Right kidney (tissue), 1 donor: ENCODE results near the gene NKD2.
"Not testable (repeated sequence)": the region's sequence is repeated elsewhere in the genome, so short reads cannot be mapped to it uniquely, and the experiment has no call there.

Experiments used
- DNase-seq: peaks from one replicate; pipeline ENCODE4 v3.0.0-alpha.2; 2016

Gene NKD2

DNA sequence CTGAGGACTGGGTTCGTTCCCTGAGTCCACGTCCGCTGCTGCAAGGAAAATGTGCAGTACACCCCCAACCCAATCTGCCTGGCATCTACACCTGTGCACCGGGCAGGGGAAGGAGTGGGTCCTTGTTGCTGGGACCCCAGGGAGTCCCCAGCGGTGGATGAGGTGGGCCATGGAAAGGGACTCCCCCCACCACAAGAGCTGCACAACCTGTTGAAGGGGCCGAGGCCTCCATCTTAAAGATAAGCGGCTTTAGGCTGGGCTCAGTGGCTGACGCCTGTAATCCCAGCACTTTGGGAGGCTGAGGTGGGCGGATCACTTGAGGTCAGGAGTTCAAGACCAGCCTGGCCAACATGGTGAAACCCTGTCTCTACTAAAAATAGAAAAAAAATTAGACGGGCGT is 7.8 kb upstream of the NKD2 start:
- not testable (repeated sequence) for DNase-seq

DNA sequence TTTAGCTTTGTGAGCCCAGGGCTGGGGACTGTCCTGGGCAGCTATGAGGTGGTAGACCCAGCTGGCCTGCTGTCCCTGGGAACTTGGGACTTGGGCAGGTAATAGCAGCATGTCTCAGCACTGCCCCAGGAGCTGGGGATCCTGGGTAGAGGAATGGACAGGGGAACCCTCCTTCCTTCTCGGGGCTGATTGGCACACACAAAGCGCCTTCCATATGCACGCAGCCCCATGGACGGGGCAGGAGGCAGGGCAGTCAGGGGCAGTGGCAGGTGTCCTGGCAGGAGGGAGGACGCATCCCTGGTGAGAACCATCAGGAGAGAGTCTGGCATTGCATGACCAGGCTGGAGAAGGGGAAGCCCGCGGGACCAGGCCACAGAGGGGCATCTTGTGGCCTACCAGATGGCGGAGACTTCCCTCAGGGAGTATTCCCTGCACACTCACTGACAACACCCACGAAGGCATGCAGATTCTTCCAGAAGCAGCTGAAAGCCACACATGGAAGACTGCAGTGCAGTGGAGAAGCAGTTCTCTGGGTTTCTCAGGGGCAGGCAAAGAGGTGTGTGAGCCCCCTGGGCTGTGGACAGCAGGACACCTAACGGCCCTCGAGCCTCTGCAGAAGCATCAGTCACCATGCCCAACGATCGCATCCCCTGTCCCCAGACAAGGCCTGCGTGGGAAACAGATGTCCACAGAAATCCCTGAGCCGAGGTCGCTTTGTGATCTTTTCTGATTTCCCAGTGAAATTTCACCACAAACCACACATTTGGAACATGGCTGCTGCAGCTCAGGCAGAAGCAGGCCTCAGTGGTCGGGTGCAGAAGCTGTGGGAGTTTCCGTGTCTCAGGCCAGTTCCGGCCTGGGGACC is 7.0 kb upstream of the NKD2 start:
- no peak for DNase-seq

DNA sequence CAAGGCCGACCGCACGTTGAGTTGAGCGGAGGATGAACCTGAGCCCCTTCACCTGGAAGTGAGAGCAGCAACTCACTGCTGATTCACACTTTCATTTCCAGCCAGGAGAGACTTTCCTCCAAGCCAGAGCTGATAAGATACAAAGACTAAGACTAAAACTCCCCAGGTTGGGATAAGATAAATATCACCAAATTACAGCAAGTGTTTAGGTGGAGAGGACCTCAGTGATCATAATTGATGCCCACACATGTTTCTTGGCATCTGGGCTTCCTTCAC is 6.4 kb upstream of the NKD2 start:
- DNase-seq, result no peak

DNA sequence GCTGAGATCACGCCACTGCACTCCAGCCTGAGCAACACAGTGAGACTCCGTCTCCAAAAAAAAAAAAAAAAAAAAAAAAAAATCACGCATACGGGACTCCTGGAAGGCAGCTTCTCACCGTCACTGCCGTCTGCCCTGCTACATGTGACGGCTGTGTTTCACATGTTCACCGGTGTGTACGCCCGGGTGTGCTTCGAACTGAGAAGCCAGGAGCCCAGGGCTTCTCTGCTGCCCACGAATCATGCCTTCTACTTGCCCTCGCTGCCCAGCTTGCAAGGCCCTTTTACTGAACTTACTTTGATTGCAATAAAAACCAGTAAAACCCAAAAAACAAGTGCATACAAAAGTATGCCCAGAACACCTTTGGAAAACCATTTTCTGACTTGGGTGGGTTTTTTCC is 5.8 kb upstream of the NKD2 start:
- no peak for DNase-seq

DNA sequence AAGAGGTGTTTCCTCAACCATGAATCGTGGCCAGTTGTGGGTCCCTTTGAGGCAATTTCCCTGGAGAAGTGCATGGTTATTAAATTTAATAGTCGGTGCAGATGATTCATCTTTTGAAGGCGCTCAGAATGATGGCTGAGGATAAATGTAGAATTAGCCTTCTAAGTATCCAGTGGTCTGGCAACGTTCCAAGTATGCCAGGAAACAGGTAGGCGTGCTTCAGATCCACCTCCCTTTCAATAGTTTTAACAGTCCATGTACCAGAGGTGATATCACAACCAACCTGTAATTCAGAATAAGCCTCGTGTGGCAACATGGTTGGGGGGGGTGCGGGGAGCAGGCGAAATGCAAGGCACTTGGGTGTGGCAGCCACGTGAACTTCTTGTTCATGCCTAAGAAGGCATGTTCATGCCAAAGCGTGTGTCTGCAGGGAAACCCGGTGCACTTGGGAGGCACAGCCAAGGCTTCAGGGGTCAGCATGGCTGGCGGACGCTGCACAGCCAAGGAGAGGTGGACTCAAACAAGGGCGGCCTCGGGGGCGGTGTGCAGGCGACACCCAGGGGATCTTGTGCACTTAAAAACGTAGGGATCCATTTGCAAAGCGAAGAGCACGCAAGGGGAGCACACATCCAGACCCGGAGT is 5.2 kb upstream of the NKD2 start:
- no peak for DNase-seq

DNA sequence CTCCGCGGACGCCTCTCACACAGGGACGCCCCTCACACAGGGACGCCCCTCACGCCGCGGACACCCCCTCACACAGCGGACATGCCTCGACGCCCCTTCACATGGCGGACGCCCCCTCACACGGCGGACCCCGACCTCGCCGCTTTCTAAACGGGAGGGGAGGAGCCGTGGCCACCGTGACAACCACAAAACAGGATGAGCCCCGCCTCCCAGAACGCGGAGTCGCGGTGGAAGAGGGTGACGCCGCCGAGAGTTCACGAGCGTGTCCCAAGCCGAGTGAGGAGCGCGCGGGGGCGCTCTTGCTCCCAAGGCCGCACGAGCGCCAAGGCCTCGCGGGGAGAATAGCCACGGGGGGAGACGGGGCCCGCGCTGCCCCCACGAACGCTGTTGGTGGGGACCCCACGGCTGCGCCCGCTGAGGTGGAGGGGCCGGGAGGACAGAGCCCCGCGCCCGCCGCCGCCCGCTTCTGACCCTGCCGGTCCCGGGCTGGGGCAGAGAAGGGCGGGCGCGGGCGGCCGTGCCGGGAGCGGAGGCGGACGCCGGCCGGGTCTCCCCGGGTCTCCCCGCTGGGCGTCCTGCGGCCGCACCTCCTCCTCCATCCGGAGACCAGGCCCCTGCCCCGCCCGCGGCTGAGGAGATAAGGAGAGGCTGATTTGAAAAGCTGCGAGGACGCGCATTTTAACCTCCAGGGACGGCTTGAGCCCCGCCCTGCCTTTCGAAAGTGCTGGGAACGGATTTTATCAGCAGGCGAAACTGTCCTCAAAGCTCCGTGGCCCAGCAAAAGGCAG is 3.9 kb upstream of the NKD2 start:
- peak; percentile 87 for DNase-seq

DNA sequence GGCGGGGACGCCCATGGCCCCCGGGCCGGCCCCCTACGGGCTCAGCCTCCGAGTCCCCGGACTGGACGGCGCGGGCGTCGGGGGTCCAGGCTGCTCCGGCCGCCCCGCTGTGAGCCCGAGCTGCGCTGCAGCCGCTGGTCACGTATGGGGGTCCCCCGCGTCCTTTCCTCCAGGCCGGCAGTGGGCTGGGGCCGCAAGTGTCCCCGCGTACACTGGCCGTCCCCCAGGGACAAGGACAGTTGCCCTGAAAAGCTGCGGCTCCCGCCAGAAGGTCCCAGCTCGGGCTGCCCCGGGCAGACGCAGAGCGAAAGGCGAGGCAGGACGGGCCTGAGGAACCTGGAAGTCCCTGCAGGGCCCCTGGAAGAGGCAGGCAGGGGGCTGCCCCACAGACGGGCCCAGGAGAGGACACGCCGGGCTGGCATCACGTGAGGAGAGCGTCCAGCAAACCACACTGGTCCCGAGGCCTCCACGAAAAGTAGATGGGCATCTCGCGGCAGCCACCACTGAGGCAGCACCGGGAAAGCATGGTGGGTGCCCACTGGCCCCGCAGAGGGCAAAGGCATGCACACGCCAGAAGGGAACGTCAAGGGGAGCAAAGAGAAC is 3.3 kb upstream of the NKD2 start:
- DNase-seq, result no peak

DNA sequence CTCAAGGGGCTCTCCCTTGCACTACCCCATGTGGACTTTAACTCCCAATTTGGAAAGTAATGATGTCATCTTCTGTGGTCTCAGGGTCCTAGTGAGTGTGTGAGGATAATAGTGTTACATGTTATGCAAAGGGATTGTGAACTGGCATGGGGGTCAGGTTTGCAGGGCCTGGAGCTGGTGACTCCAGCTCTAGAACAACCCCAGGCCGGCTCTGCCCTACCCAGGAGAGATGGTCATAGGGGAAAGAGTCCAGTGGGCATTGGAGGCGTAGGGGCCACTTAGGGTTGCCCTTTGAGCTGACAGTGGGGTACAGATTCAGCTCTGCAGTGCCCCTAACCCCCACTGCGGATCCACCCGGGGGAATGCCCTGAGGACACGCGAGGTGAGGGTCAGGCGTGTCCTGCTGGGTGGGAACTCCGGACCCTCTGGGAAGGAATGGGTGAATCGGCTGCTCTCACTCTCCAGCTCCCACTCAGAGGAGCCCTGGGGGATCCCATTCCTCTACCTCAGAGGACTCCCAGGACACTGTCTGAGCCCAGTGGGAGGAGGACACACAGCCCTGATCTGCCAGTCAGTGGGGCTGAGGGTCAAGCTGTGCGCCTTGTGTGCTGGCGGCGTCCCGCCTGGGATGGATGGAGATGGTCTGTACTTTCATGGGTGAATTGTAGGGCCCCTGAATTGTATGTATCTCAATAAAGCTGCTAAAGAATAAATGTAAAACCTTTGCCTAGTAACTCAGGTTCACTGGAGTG is 2.5 kb upstream of the NKD2 start:
- no peak for DNase-seq

DNA sequence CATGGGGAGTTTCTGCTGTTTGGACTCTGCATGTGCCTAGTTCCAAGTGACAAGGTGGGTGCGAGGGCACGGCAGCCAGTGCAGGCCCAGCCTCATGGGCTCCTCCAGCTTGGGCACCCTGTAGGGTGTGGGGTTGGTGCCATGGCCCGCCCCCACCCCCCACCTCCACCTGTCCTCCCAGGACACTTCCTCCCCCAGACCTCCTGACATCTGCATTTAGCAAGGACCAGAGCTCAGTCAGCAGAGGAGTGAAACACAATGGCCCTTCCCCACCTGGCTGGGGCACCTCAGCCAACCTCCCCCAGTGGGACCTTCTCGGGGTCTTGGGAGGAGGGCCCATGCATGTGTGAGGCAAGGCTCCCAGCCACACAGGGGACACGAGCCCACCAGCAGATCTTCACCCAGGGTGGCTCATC is 1.9 kb upstream of the NKD2 start:
- DNase-seq, result no peak

DNA sequence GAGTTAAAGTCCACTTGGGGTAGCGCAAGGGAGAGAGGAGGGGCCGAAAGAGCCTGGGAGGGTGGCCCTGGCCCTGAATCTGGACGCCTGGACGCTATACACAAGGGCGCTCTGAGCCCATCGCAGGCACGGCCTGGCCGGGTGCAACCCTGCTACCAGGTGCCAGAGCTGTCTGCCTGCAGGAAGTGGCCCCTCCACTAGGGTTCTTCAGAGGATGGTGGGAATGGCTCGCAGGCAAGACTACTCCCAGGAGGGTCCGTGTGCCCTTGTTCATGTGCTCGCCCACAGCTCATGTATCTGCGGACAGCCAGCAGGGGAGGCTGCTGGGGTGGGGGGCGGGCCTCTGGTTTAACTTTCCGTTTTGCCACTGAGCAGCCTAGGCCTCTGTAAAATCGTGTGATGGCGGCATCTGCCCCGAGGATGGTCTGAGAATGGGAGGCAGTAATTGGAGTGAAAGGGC is 1.4 kb upstream of the NKD2 start:
- no peak for DNase-seq

DNA sequence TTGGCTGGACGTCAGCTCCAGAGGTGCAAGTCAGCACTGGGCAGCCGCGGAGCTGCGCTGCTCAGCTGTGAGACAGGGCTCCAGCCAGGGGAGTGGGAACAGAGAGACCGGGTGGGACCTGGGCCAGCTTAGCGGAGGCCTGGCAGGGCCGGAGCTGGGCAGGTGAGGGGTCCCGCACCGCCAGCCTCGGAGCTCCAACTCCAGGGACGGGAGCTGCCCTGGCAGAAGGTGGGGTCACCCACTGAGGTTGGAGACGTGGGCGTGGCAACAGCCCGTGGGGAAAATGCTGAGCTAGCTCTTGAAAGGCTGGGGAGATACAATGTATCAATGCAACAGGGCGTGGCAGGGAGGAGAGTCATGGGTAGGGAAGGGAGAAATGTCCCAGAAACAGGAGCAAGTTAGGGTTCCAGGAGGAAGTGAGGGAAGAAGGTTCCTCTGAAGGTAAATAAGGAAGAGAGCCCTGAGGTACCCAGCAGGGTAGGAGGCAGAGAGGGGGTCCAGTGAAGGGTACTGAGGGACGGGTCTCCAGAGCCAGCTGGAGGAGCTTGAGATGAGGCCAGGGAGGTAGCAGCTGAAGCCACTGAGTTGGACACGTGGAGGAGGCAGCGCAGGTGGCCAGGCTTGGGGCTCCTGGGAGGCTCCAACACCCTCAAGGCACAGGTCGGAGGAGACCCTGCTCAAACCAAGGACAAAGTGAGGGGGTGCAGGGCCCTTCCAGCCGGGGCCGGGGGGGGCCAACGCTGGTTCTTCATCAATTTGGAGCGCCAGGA is 736 bp upstream of the NKD2 start:
- no peak for DNase-seq

DNA sequence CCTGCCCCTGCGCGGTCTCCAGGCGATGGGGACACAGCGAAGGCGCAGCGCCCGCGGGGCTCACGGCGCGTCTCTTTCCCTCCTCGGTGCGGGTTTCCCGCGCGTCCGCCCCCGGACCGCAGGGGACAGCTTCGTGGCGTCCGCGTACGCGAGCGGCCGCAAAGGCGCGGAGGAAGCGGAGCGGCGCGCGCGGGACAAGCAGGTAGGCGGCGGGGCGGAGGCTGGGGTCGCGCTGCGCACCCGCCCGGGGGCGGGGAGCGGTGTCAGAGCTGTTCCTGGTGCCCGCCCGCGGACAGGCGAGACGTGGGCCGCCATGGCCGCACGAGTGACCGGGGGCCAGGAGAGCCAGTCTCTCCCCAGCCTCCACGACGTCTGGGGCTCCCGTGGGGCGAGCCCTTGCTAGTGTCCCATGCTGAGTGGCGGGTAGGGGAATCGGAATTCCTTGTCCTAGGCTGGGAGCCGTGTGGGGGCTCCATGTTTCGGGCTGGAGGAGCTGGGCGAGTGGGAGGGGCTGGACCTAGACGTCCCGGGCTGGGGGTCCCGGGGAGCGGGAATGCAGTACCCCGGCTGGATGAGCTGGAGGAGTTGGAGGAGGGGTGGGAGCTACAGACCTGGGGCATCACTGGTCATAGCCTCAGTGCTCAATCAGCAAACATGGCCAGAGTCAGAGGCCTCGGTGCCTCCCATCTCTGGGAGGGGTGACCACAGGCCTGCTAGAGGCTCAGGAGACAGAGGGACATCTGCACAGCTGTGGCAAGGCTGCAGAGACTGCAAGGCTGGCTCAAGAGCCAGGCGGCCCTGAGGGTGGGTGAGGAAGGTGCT is 968 bp downstream of the NKD2 start:
- DNase-seq, result peak; percentile 59

DNA sequence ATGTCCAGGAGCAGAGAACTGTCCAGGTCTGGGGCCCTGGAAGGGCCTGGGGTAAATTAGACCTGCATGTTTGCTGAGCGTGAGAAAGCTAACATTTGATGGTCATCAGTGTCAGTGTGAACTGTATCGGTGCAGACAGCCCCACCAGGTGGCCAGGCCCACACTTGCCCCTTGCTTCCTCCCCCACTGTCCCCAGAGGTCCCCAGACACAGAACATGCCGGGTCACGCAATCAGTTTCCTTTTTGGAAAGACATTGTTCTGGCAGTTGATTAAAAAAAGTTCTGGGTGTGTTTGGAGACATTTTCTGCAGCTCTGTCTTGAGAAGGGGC is 1.5 kb downstream of the NKD2 start:
- DNase-seq, result no peak

DNA sequence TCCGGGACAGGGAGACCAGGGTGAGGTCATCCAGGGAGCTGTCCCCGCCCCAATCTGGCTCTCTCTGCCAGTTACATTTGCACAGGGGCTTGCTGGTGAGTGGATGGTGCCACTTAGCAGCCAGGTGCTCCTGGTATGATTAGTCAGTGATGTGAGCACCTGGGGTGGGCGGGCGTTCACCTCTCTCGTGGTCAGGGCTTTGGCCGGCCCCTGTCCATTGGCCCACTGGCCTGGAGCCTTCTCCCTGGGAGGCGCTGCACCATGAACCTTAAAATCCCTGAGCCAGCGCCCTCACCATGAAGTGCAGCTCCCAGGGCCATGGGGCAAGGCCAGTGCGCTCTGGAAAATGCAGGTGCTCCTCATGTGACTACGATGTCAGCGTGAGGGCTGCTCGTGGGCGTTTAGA is 2.0 kb downstream of the NKD2 start:
- DNase-seq, result no peak

DNA sequence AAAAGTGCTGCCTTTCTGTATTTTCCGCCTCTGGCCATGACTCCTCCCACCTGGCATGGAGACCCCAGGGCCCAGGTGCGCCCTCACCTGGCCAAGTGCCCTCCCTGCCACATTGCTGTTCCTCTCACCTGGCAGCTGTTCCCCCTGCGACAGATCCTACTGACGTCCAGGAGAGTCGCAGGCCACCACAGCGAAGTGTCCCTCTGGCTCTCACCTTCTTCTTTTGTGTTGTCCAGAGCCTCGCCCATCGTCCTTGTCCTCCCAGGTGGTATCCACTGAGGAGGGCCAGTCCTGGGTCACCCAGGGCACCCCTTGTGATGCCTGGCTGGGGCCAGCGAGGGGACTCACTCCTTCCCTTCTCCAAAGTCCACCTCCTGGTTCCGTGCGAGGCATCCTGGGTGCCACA is 2.6 kb downstream of the NKD2 start:
- DNase-seq, result no peak

DNA sequence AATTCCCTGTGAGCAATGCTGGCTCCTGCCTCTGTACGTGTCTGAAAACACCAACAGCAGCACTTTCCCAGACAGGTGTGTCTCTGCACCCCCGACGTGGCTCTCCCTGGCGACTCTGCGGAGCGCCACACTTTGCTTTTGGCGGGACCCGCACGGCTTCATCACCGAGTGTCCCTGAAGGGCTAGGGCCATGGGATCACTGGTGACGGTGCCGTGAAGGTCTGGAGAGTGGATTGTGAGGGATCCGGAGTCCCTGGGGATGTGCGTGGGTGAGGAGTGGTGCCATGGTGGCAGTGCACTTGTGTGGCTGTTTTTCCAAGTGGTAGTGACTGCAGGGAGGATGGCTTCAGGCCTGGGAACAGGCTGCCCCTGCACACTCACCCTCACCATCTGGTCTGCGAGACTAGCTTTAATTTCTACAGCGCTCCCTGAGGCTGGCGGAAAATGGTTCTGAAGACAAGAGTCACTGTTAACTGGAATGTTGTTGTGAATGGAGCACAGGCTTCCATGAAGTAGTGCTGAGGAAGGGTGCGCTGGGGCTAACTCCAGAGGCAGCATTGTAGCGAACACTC is 3.2 kb downstream of the NKD2 start:
- no peak for DNase-seq

DNA sequence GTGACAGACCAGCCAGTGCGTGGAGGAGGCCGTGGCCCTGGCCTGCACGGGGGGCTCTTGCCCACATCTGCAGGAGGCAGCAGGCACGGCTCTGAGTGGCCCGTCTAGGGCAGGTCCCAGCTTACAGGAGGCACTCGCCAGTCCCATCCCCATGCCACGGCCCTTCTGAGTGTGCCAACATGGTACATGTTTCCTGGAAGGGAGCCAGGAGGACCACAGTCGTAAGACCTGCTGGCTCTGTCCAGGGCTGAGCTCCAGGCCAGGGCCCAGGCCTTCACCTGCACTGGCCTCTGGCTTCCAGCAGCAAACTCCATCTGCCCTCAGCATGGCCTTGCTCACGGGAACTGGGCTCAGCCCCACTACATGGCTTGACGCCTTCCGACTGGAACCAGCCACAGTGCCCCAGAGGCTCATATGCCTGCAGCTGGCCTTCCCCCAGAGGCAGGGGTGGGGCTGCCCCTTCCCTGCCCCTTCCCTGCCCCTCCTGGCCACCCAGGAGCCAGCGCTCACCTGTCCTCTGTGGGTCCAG is 3.8 kb downstream of the NKD2 start:
- no peak for DNase-seq

DNA sequence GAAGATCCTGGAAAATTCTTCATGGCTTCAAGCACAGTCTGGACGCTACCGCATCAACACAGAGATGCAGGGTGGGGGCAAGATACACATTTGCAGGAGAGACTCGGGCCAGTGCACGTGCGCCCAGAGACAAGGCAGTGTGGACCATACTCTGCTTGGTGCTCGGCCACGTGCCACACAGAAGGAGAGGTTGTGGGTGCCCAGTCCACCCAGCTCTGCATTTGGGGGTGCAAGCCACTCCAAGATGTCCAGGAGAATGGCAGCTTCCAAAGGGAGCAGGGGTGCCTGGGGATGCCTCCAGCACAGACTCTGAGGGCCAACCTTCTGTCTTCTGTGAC is 4.3 kb downstream of the NKD2 start:
- no peak for DNase-seq

DNA sequence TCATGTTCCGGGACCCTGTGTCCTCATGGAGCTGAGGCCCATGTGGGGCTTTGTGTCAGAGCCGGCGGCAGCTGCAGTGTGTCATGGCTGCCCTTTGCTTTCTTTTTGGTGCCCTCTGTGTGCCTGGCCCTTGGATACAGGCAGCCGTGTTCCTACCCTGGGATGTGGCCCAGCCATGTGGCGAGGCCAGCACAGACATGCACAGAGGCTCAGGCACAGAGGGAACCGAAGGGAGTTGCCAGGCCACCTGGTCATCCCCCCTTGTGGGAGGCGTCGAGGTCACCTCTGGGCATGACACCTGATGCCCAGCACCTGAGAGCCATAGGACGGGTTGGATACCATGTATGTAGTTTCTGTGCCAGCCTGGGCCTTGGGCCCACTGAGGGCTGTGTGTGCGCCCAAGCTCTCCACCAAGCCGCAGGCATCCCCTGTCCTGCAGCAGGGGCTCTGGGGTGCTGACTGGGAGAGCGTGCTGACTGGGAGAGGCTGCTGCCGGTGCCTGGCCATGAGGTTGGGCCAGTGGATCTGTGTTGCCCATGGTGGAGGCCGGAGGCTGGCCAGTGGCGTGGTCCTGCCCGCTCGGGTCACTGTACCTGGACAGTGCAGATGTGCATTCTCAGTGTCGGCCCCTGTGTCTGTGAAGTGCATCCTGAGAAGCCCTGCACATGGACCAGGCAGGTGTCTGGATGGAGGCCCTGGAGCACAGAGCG is 4.8 kb downstream of the NKD2 start:
- no peak for DNase-seq

DNA sequence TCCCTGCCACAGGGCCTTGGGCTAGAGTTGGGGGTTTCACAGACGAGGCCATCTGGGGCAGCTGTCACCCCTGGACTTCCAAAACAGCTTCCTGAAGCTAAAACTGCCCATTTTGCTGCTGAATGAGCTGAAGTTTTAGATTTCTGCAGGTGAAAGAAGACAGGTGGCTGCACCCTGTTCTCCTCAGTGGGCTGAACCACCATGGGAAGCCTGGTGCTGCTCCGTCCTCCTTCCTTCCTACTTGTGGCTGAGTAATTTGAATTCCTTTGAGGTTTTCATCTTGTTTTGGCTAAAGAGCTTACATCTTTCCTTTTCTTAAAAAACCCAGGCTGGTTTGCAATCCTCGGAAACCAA is 5.3 kb downstream of the NKD2 start:
- DNase-seq, result no peak
